Measurements from ENCODE around the gene APPL2.

The APPL2 gene

DNA sequence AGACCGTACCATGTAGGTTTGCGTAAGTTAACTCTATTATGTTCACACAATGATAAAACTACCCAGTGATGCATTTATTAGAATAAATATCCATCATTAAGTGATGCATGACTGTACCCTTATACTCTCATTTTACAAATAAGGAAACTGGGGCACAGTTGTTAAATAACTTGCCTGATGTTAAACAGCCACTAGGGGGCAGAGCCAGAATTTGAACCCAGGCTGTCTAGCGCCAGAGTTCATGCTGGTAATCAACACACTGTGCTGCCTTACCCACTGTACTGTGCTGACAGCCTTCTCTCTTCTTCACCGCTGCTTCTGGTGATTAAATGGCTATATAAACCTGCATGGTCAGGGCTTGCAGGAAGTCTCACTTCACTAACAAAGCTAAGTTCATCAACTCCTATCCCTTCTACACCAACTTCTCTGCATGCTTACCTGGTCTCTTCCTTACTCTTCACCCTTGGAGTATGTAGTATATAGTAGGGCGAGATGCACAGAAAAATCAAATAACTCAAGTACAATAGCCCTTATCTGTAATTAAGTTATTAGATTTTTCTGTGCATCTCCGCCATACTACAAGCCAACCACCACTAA is 43.6 kb upstream of the APPL2 start (continued):
- TF ChIP-seq, protein P1, sequence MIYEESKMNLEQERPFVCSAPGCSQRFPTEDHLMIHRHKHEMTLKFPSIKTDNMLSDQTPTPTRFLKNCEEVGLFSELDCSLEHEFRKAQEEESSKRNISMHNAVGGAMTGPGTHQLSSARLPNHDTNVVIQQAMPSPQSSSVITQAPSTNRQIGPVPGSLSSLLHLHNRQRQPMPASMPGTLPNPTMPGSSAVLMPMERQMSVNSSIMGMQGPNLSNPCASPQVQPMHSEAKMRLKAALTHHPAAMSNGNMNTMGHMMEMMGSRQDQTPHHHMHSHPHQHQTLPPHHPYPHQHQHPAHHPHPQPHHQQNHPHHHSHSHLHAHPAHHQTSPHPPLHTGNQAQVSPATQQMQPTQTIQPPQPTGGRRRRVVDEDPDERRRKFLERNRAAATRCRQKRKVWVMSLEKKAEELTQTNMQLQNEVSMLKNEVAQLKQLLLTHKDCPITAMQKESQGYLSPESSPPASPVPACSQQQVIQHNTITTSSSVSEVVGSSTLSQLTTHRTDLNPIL (CRISPR knock-in tag; IDR thresholded peaks at IDR 0.05; ENCODE audit: low read depth): no peak
- TF ChIP-seq SNAI2 (CRISPR knock-in tag; IDR thresholded peaks at IDR 0.05) (no peak), ZNF8 (CRISPR knock-in tag; IDR thresholded peaks at IDR 0.05) (no peak), ARNTL (CRISPR knock-in tag; IDR thresholded peaks at IDR 0.05; ENCODE audit: borderline replicate concordance, low read depth) (no peak), GLIS3 (CRISPR knock-in tag; IDR thresholded peaks at IDR 0.05) (no peak), ZNF70 (CRISPR knock-in tag; IDR thresholded peaks at IDR 0.05) (no peak)

DNA sequence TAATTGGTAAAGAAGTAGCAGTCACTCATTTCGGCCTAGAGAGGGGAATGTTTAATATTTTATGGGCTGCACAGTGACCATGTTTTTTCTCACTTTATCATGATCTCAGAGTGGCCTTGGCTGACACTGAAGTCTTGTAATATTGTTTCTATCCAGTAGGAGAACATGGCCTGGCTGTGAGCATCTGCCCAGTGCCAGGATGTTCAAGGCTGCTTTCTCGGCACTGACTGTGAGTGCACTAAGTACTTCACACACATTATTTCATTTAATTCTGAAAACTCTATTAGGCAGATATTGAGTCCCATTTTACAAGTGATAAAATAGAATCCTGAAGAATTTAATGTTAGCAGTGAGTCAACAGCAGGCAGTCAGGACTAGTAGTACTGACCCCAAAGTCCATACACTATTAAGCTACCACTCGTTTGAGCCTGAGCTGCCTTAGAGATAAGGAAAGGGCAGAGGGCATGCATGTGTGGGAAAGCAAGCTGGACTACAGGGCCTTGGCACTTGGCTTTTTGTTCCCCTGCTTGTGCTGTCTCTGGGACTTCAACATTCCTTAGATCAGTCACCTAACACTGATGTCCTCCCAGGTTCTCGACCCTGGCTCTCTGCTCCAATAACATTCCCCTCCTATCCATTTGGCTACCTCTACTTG is 42.2 kb upstream of the APPL2 start:
- ATAC-seq: peak; percentile 94
- TF ChIP-seq SNAI2 (CRISPR knock-in tag; IDR thresholded peaks at IDR 0.05) (no peak), ARNTL (CRISPR knock-in tag; IDR thresholded peaks at IDR 0.05; ENCODE audit: borderline replicate concordance, low read depth) (no peak), OSR1 (CRISPR knock-in tag; IDR thresholded peaks at IDR 0.05) (no peak), ISL1 (CRISPR knock-in tag; IDR thresholded peaks at IDR 0.05) (no peak)

DNA sequence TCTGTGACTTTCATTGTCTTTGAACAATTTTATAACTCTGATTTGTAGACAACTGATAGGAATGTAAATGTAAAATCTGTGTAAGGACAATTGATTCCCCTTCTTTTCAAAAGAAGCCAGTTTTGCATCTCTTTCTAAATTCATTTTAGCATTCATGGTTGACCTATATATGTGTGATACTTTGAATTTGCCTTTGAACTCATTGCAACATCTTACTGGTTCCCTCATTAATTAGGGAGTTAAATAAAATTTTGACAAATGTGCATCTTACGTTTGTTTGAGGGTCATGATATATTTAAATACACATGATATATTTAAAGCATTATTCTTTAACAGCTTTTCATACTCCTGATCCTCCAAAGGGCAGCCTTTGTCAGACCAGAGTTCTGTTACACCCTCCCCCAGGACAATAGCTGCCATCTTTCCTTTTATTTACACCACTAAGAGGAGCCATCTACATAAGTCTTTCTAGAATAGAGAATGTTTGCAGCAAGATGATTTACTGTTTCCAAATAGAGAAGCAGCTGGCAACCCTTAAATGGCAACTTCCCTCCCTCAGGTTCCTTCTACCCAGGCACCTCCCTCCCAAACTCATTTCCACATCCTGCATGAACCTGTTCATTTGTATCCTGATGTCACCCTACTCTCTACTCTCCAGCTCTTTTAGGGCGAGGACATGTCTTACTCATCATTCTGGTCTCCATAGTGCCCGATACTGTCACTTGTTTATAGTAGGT is 40.2 kb upstream of the APPL2 start:
- ATAC-seq: no peak
- TF ChIP-seq, protein P1 (CRISPR knock-in tag; IDR thresholded peaks at IDR 0.05; ENCODE audit: low read depth): no peak
- TF ChIP-seq ZFP3 (CRISPR knock-in tag; IDR thresholded peaks at IDR 0.05): no peak
- TF ChIP-seq, protein P2, sequence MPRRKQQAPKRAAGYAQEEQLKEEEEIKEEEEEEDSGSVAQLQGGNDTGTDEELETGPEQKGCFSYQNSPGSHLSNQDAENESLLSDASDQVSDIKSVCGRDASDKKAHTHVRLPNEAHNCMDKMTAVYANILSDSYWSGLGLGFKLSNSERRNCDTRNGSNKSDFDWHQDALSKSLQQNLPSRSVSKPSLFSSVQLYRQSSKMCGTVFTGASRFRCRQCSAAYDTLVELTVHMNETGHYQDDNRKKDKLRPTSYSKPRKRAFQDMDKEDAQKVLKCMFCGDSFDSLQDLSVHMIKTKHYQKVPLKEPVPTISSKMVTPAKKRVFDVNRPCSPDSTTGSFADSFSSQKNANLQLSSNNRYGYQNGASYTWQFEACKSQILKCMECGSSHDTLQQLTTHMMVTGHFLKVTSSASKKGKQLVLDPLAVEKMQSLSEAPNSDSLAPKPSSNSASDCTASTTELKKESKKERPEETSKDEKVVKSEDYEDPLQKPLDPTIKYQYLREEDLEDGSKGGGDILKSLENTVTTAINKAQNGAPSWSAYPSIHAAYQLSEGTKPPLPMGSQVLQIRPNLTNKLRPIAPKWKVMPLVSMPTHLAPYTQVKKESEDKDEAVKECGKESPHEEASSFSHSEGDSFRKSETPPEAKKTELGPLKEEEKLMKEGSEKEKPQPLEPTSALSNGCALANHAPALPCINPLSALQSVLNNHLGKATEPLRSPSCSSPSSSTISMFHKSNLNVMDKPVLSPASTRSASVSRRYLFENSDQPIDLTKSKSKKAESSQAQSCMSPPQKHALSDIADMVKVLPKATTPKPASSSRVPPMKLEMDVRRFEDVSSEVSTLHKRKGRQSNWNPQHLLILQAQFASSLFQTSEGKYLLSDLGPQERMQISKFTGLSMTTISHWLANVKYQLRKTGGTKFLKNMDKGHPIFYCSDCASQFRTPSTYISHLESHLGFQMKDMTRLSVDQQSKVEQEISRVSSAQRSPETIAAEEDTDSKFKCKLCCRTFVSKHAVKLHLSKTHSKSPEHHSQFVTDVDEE (CRISPR knock-in tag; IDR thresholded peaks at IDR 0.05): no peak
- no peak for TF ChIP-seq ZNF70 (CRISPR knock-in tag; IDR thresholded peaks at IDR 0.05)
- TF ChIP-seq, protein P3, sequence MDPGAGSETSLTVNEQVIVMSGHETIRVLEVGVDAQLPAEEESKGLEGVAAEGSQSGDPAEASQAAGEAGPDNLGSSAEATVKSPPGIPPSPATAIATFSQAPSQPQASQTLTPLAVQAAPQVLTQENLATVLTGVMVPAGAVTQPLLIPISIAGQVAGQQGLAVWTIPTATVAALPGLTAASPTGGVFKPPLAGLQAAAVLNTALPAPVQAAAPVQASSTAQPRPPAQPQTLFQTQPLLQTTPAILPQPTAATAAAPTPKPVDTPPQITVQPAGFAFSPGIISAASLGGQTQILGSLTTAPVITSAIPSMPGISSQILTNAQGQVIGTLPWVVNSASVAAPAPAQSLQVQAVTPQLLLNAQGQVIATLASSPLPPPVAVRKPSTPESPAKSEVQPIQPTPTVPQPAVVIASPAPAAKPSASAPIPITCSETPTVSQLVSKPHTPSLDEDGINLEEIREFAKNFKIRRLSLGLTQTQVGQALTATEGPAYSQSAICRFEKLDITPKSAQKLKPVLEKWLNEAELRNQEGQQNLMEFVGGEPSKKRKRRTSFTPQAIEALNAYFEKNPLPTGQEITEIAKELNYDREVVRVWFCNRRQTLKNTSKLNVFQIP (CRISPR knock-in tag; IDR thresholded peaks at IDR 0.05; ENCODE audit: borderline replicate concordance, low read depth): no peak
- TF ChIP-seq ISL1 (CRISPR knock-in tag; IDR thresholded peaks at IDR 0.05): no peak
- TF ChIP-seq TCF4 (CRISPR knock-in tag; IDR thresholded peaks at IDR 0.05; ENCODE audit: borderline replicate concordance): no peak
- TF ChIP-seq ARNTL (CRISPR knock-in tag; IDR thresholded peaks at IDR 0.05; ENCODE audit: borderline replicate concordance, low read depth): no peak
- TF ChIP-seq SNAI2 (CRISPR knock-in tag; IDR thresholded peaks at IDR 0.05): no peak
- TF ChIP-seq OSR1 (CRISPR knock-in tag; IDR thresholded peaks at IDR 0.05): no peak
- TF ChIP-seq BACH2 (CRISPR knock-in tag; IDR thresholded peaks at IDR 0.05; ENCODE audit: borderline replicate concordance): no peak
- TF ChIP-seq RARB (CRISPR knock-in tag; IDR thresholded peaks at IDR 0.05): no peak
- TF ChIP-seq ESRRG (CRISPR knock-in tag; IDR thresholded peaks at IDR 0.05): no peak
- no peak for TF ChIP-seq ZC3H10 (CRISPR knock-in tag; IDR thresholded peaks at IDR 0.05)
- TF ChIP-seq PPARA (CRISPR knock-in tag; IDR thresholded peaks at IDR 0.05; ENCODE audit: borderline replicate concordance): no peak
- TF ChIP-seq, protein P4, sequence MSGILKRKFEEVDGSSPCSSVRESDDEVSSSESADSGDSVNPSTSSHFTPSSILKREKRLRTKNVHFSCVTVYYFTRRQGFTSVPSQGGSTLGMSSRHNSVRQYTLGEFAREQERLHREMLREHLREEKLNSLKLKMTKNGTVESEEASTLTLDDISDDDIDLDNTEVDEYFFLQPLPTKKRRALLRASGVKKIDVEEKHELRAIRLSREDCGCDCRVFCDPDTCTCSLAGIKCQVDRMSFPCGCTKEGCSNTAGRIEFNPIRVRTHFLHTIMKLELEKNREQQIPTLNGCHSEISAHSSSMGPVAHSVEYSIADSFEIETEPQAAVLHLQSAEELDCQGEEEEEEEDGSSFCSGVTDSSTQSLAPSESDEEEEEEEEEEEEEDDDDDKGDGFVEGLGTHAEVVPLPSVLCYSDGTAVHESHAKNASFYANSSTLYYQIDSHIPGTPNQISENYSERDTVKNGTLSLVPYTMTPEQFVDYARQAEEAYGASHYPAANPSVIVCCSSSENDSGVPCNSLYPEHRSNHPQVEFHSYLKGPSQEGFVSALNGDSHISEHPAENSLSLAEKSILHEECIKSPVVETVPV (CRISPR knock-in tag; IDR thresholded peaks at IDR 0.05): no peak
- TF ChIP-seq CSDC2 (CRISPR knock-in tag; IDR thresholded peaks at IDR 0.05): no peak
- no peak for TF ChIP-seq ZNF8 (CRISPR knock-in tag; IDR thresholded peaks at IDR 0.05)
- no peak for TF ChIP-seq ZFP30 (CRISPR knock-in tag; IDR thresholded peaks at IDR 0.05)
